Measurements from ENCODE around the gene SETX.

DNA sequence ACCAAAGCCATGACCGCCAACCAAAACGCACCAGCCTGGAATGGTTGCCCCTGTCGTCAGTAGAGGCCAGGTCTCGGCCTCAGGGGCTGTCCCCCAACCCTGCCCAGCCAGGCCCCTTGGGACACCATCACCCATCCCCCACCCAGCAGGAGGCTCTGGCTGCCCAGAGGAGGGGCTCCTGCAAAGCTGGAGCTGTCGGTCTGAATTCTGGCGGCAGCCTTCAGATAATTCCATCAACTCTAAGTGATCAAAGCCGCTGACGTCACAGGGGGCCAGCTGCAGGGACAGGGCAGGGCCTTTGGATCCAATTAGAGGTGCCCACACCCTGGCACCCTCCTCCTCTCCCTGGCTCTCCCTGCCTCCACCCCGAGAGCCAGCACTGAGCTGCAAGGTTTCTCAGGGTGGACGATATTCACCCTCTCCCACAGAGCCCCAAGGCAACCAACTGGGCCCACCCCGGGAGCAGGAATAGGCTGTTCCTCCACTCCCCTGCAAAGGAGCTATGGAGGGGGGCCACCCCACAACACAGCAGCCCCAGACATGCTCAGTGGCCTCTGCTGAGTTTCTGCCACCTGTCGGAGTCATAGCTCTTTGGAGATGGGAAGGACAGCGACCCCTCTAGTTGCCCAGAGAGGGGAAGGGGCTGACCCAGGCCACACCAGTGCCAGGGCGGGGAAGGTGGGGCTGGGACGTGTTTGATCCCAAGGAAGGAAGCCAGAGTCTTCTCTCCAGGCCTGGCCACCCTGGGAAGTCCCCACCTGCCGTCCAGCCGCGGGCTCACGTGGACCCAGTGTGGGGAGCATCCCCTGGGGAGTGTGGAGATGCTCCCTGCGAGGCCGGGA lies 114.6 kb downstream of the SETX start:
- TF ChIP-seq POLR2A (IDR thresholded peaks at IDR 0.05; ENCODE audit: low read length) (no peak), GATA1 (IDR thresholded peaks at IDR 0.05; ENCODE audit: low read depth, low read length) (no peak)

All from erythroblast (primary cell).